ENCODE data around the gene LHX1.

The LHX1 gene

GRCh38 chr17:36977568-36977967 is 40.3 kb downstream of the LHX1 start:
- TF ChIP-seq ZFX (IDR thresholded peaks at IDR 0.05) = no peak
- no peak for TF ChIP-seq CTCF (conservative IDR thresholded peaks at IDR 0.05)
- no peak overlapping the region for H3K27ac ChIP-seq

GRCh38 chr17:36978810-36979564 is 41.7 kb downstream of the LHX1 start:
- H3K27ac ChIP-seq = no peak overlapping the region
- TF ChIP-seq ZFX (IDR thresholded peaks at IDR 0.05) (no peak), CTCF (conservative IDR thresholded peaks at IDR 0.05) (no peak)

GRCh38 chr17:36979565-36979941 is 42.3 kb downstream of the LHX1 start:
- TF ChIP-seq CTCF (conservative IDR thresholded peaks at IDR 0.05) (no peak), ZFX (IDR thresholded peaks at IDR 0.05) (no peak)
- no peak overlapping the region for H3K27ac ChIP-seq

GRCh38 chr17:36980280-36980761 is 43.0 kb downstream of the LHX1 start:
- H3K27ac ChIP-seq = no peak overlapping the region
- TF ChIP-seq CTCF (conservative IDR thresholded peaks at IDR 0.05) (no peak), ZFX (IDR thresholded peaks at IDR 0.05) (no peak)

GRCh38 chr17:36983618-36984017 is 46.3 kb downstream of the LHX1 start:
- H3K27ac ChIP-seq = no peak overlapping the region
- TF ChIP-seq CTCF (conservative IDR thresholded peaks at IDR 0.05) (no peak), ZFX (IDR thresholded peaks at IDR 0.05) (no peak)

- H3K27ac ChIP-seq = no peak overlapping the region
- TF ChIP-seq CTCF (conservative IDR thresholded peaks at IDR 0.05) (no peak), ZFX (IDR thresholded peaks at IDR 0.05) (no peak)
These were observed 51.9 kb downstream of the LHX1 start for GRCh38 chr17:36989173-36989572.

- TF ChIP-seq CTCF (conservative IDR thresholded peaks at IDR 0.05) = no peak
- TF ChIP-seq ZFX (IDR thresholded peaks at IDR 0.05) = no peak
- H3K27ac ChIP-seq = no peak overlapping the region
These were observed 55.4 kb downstream of the LHX1 start for GRCh38 chr17:36992701-36993100.

All from C4-2B (cell line).